Activated CD4-positive, alpha-beta T cell treated with anti-CD3 and anti-CD28 coated beads for 4 hours (primary cell): Measurements from ENCODE around the gene SUPT3H.
"Not testable (repeated sequence)": the region's sequence is repeated elsewhere in the genome, so short reads cannot be mapped to it uniquely, and the experiment has no call there.

Source experiments
- DNase-seq, 2 donors: peaks; one replicate each; pipeline ENCODE4 v3.0.0-alpha.2; 2020

SUPT3H gene

DNA sequence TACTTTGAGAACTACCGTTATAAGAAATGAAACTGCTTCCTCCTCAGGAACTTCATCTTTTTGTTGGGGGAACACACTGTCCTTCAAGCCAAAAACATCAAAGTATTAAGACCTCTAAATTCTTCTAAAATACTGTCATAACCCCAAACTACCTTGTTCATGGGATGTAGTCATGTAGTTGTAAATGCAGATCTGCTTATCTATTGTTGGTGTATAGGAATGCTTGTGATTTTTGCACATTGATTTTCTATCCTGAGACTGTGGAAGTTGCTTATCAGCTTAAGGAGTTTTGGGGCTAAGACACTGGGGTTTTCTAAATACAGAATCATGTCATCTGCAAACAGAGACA lies 332.5 kb downstream of the SUPT3H start:
- DNase-seq, result no peak

DNA sequence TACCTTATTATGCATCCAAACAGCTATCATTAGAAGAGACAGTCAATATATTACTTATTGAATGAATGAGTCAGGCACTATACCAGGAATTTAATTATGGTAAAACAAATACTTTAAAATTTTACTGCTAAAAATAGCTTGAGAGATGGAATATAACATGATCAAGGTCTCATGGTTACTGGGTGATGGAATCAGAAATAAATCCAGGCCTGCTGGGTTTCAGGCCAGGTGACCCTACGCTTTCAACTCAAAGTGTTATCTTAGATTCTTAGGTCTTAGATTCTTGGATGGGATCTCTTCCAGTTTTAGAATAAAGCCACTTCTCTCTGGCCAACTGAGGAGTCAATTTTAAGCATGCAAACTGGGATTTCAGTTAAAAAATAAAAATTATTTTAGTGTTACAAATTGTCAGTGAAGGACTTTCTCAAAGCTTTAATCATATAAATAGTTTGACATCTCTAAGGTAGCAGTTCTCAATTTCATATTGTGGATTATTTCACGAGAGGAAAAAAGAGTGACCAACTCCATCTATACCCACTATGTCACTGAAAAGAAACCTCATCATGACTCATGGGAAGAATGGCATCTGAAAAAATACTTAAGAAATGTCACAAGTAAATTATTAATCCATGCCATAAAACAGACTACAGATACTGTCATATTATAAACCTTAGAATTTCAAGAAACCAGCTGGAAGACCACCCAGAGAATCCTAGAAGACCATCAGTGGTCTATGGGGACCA lies 333.1 kb downstream of the SUPT3H start:
- DNase-seq, result no peak

DNA sequence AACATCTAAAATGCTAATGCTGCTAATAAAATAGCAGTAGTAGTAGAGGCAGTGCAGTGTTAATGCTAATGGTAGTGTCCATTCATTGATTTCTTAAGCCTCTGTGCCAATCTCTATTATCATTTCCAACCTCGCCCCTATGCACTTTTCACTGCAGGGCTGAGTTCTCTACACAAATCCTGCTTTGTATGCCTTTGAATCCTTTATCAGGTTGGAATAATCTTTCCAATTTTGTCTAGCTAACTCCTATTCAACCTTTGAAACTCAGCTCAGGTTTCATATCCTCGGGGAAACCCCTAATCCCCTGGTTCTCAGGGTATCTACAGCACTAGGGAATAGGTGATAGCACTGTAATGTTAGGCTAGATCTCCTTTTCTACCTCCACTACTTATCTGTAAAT lies 333.6 kb downstream of the SUPT3H start:
- no peak for DNase-seq

DNA sequence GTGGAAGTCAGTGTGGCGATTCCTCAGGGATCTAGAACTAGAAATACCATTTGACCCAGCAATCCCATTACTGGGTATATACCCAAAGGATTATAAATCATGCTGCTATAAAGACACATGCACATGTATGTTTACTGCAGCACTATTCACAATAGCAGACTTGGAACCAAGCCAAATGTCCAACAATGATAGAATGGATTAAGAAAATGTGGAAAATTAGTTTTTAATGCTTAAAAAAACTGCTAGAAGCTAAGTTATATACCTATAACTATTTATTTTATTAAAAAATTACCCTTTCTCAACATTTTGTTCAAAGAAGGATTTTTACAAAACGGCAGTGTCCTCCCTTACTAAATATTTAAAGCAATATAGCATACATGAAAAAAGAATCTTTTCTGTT lies 335.1 kb downstream of the SUPT3H start:
- DNase-seq, result not testable (repeated sequence)

DNA sequence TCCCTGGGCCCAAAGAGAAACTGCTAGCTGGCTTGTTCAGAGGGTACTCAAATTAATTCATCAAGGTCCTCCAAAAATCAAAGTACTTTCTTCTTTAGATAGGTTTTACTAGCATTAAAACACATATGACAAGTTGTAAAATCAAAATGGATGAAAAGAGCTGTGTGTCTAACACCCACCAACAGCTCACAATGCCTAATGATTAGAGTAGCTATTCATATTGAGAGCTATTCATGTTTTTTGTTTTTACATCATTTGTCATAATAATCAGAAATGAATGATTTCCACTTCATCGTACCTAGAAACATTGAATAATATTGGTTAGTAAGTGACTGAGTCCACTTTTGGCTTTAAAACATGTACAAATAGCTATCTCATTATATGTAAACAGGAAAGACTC lies 339.5 kb downstream of the SUPT3H start:
- DNase-seq, result no peak

DNA sequence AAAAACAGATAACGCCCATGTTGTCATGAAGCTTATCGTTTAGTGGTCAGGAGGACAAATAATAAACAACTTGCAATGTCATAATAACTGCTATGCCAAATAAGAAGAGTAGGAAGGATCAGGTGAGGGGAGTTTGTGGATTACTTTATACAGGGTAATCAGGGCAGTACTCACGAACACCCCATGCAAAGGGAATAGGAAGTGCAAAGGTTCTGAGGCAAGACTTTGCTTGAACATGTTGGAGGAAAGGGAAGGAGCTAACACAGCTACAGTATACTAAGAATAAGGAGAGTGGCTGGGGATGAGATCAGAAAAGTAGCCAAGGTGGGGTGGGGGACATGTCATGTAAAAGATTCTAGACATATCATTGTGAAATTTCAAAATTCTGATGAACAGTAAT lies 341.6 kb downstream of the SUPT3H start:
- no peak for DNase-seq

DNA sequence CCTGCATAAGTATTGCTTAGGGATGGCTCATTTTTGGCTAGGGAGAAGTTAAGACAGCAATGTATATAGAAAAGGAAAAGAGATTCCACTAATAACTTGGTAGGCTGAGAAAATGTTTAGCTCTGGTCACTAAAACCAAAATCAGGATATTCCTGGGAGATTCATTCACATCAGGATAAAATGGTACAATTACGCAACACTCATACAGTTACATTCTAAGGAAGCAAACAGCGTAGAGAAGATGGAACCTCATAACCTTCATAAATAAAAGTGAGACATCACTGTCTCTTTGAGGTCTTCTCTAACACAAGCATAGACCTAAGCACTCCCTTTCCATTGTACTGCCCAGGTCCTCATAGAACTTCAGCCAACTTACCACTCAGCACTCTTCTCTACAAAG lies 345.3 kb downstream of the SUPT3H start:
- no peak for DNase-seq

DNA sequence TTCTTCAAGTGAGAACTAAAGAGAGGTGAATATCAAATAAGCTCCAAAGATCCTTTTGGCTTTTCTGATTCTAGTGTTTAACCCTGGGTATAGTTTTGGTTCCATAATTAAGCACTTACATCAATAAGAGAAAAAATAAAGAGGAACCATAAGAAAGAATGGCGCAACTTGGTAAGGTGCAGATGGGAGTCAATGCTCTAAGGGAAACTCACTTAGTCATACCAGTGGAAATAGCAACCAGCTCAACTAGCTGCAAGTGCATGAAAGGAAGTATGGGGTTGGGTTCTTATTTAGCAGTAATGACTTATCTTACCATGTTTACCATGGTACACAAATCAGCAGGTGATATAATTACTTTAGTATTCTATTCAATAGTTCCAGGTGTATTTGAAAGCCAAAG lies 346.1 kb downstream of the SUPT3H start:
- no peak for DNase-seq

DNA sequence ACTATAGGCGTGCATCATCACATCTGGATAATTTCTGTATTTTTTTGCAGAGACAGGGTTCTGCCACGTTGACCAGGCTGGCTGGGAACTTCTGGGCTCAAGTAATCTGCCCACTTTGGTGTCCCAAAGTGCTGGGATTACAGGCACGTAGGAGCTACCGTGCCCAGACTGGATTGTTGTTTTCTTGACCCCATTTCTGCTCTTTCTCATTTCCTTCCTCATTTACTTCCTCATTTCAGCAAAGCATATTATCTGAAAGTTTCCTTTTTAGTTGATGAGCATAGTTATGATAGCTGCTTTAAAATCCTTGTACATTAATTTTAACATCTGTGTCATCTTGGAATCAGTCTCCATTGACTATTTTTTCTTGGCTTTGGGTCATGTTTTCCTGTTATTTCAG lies 350.6 kb downstream of the SUPT3H start:
- no peak for DNase-seq

DNA sequence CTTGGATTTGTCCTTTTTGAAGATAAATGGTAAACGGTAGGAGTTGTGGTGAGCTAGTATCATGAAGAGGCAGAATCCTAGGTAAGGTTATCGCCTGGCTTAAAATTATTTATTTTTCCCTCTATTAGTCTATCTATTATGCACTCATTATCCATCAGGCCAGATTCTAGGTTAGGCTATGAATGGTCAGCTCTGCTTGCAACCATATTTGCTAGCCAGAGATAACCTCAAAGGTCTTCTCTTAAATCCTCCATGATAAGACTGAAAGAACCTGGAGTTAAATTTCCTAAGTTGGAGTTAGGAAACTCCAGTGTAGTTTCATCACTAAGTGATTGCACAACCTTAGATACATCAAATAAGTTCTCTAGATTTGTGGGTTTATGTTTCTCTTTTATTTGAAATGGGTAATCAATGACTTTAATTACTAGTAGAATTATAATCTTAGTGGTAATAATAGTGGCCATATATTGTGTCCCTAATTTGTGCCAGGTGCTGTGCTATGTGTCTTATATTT lies 351.7 kb downstream of the SUPT3H start:
- no peak for DNase-seq

DNA sequence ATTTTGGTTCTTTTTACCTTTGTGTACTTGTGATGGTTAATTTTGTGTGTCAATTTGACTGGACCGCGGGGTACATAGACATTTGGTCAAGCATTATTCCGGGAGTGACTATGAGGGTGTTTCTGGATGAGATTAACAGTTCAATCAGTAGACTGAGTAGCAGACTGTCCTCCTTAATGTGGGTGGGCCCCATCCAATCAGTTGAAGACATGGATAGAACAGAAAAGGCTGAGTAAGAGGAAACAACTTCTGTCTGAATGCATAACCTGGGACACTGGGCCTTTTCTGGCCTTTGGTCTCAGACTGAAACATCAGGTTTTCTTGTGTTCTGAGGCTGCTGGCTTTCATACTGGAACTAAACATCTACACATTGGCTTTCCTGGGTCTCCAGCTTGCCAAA lies 353.1 kb downstream of the SUPT3H start:
- DNase-seq, result no peak

DNA sequence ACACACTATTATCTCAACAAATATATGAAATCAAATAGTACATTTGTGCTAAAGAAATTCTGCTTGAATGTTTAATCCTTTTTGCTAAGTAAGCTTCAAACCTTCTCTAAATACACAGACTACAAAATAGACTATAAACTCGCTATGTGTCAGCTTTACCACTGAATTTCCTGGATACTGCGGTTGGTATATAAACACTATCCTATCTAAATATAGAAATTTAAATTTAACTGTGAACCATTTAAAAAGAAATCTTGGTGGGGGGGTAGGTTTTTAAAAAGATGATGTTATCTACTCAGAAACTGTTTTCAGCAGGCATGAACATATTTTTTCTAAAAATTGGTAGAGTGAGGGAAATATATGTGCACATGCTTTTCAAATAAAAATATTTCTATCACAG lies 356.1 kb downstream of the SUPT3H start:
- no peak for DNase-seq

DNA sequence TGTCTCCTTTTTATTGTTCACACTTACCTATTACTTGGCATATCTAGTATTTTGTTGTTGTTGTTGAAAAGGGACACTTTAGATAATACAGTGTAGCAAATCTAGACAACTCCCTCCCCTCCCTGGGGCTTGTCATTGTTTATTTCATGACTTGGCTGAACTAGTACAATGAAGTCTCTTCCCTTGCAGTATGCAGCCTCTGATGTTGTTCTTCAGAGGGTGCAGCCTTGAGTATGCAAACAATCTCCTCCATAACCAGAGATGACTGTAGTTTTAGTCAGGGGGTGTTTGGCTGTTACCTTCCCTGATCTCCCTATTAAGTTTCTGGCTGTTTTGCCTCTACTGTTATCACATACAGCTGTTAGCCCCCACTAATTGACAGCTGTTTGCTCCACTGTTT lies 365.0 kb downstream of the SUPT3H start:
- DNase-seq, result no peak

DNA sequence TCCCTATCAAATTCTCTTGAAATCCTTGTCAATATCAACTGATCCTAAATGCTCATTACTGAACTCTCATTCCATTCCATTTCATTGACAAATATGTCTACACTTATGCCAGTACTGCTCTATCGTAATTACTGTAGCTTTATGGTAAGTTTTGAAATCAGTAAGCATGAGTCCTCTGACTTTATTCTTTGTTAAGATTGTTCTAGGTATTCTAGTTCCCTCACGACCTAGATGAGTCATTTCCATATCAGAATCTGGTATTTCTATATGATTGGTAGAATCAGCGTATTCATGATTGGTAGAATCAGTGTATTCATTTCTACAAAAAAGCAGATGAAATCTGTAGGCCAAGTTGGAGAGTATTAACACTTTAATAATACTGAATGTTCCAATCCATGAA lies 368.2 kb downstream of the SUPT3H start:
- no peak for DNase-seq

DNA sequence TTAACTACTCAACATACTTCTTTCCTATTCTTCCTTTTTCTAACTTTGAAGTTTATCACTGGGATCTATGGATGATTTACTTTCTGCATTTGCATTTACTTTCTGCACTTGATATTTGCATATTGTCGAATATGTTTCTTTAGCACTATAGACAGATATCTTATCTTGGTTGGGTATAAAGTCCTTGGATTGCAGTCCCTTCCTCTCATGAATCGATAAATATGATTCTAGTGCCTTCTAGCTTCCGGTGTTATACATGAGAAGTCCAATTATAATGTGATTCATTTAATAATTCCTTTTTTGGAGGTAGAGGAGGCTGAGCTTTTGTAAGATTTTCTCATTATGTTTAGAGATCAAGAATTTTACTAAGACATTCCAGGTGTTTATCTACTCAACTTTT lies 370.8 kb downstream of the SUPT3H start:
- DNase-seq, result no peak

DNA sequence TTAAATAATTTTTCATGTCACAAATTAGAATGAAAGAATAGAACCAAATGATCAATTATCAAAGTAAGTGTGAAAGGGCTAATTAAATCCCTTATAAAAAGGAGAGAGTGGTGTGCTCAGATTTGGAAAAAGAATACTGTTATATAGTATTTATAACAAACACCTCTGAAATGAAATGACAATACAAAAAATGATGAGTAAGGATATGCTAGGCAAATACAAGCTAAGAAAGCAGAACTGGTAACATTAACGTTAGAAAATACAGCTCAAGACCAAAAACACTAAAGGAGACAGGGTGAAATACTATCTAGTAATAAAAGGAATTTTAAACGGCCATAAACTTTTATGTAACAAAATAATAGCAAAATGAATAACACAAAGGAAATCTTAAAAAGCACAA lies 373.8 kb downstream of the SUPT3H start:
- no peak for DNase-seq

DNA sequence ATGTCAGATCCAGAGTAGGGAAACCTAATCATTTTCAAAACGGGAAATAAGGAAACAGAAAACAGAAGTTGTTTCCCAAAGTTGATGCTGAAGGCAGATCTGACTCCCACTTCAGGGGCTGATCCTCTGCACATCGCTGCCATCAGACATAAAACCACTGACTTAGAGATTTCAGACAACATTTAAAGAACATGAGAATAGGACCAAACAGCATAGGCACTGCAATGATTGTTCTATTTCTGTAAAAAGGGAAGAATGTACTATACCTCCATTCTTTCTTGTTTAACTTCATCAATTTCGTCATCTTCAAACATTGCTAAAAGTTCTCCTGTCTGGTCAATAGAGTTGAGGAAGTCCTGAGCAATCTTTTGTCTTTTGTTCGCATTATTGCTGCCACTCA lies 374.3 kb downstream of the SUPT3H start:
- no peak for DNase-seq

DNA sequence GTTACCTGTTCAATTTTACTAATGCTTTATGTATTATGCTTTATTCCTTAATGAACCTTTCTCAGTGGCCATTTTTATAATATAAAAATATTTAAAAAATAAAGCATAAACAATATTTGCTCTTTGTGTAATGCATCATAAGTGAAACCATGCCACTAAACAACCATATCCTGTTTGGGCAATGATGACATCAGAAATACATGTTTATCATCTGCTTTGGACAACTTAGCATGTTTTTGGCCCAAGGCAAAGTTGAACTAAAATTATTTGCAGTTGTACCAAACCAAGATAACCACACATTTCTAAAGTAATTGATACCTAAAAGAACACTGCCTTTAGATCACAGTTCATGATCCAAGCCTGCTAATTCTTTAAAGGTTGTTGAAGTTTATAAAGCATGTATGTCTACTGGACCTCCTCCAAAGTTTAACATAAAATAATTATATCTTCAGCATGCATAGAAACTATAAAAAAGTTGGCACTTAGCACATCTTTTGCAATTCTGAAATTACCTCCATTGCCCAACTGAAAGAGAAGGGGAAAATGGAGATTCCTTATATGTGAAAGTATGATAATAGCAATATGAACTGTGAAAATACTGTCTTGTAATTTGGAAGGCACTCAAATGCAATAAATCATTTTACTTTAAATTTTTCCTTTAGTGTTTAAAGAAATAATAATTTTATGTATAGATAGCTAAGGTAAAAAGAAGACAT lies 375.2 kb downstream of the SUPT3H start:
- no peak for DNase-seq

DNA sequence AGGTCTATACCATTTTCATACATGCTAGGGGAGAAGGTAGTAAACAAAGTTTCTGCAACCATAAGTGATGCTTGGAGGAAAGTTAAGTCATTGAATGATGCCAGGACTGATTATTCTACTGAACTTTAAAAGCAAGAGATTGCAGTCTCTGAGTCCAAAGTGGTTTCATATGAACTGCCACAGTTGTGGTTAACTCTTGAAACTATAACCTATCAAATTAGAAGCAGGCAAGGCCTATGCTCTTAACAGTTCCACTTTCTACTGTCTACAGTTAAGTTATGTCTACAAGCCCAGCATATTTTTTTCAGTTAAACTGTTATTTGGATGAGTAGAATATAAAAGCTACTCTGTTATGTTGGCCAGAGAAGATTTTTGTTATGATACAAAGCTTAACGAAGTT lies 376.1 kb downstream of the SUPT3H start:
- no peak for DNase-seq

DNA sequence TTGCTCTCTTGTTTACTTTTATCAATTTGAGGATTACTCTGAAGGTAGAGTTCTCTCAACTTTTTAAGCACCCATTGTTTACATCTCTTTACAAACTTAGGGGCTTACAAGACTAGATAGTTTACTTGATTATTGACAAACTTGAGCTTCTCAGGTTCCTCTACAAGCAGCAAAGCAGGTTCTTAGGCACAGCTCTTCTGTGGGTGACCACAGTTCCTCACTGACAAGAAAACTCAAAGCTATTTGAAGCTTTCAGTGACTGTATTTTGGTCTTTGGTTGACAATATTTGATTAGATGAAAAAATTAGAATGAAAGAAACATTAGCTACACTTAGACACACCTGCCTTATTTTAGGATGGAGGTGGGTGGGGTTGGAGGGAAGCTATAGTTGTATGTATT lies 376.9 kb downstream of the SUPT3H start:
- DNase-seq, result no peak

DNA sequence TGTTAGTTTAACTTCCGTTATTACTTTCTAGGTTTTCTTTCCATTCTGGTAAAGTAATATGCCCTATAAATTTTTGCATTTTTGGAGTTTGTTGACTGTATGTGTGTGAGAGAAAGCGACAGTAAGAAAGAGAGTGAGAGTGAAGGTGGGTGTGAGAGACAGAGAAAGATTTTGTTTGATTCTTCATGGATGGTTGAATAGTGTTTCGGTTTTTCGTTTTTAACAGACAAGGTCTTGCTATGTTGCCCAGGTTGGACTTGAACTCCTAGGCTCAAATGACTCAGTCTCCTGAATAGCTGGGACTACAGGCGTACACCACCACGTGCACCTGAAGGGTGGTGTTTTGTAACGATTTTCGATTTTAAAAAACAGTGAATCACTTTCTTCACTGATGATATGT lies 378.7 kb downstream of the SUPT3H start:
- DNase-seq, result no peak

DNA sequence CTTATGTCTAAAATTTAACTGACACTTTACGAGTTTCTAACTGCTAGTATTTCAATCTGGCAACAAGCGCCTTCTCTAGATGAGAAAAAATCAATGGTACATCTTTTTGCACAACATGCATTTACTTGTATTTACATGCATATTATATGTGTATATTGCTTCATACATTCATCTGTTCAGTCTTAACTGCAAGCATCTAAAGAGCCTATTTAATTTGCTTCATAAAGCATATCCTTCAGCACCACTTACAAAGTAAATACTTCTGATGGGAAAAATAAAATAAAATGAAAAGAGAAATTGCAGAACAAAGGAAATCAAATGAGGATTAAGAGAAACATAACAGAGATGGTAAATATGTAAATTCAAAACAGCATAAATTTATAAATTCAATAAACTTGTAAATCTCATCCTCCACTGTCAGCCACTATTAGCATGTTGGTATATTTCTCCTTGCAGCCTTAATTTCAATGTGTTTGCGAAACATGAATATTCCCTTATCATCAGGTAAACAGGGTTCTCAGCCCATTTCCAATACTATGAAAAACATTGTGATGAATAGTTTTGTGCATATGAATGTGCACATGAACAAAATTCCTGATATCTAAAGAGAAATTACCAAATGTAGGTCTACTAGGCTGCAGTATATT lies 382.1 kb downstream of the SUPT3H start:
- no peak for DNase-seq

DNA sequence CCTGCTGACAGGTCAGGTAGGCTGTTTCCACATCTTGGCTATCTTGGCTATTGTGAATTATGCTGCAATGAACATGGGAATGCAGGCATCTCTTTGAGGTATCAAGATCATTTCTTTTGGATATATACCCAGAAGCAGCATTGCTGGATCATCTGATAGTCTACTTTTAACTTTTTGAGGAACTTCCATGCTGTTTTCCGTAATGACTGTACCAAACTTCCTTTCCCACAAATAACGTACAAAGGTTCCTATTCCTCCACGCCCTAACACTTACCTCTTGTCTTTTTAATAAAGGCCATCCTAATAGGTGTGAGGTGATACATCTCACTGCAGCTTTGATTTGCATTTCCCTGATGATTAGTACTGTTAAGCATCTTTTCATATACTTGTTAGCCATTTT lies 388.3 kb downstream of the SUPT3H start:
- no peak for DNase-seq

DNA sequence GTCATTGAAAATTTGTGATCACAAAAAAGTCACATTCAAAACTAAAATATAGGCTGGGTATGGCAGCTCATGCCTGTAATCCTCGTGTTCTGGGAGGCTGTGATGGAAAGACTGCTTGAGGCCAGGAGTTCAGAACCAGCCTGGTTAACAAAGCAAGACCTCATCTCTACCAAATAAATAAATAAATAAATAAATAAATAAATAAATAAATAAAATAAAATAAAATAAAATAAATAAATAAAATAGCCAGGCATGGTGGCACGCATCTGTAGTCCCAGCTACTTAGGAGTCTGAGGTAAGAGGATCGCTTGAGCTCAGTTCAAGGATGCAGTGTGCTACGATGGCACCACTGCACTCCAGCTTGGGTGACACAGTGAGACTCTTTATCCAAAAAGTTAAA lies 392.7 kb downstream of the SUPT3H start:
- no peak for DNase-seq
